H1 (cell line): ENCODE data around the gene PCDHB8.

Source experiments
- CTCF ChIP-seq, 3 experiments: IDR thresholded peaks; 1 replicate in 2 of 3; 2 replicates in 1 of 3; pipeline versions ENCODE4 v1.5.1 to v1.6.1; 2011; ENCODE audit warnings: low read length in 3 of 3, mild to moderate bottlenecking in 3 of 3, inconsistent platforms in 2 of 3, low read depth in 1 of 3, moderate library complexity in 1 of 3; ENCODE audit not compliant: insufficient read depth in 1 of 3; ENCODE audit errors: control extremely low read depth in 1 of 3
- EGR1 ChIP-seq: IDR thresholded peaks from 2 replicates; pipeline ENCODE4 v1.6.1; 2011; ENCODE audit warnings: low read depth, low read length, borderline replicate concordance
- MAX ChIP-seq: IDR thresholded peaks from 2 replicates; pipeline ENCODE4 v1.6.1; 2012; ENCODE audit warnings: inconsistent platforms
- POLR2A ChIP-seq, 2 experiments: IDR thresholded peaks; 1 replicate in 1 of 2; 2 replicates in 1 of 2; pipeline ENCODE4 v1.6.1; 2011; ENCODE audit warnings: low read depth in 2 of 2, low read length in 2 of 2, mild to moderate bottlenecking in 2 of 2; ENCODE audit errors: control extremely low read depth in 1 of 2
- SUZ12 ChIP-seq: fragments of 200-600 bp; sonication (generic); IDR thresholded peaks from 2 replicates; pipeline ENCODE4 v1.6.1; 2012; ENCODE audit warnings: mild to moderate bottlenecking, inconsistent platforms, low read length, moderate library complexity, mixed read lengths

- TF ChIP-seq CTCF (IDR thresholded peaks at IDR 0.05; ENCODE audit: control extremely low read depth in 1 of 3, insufficient read depth in 1 of 3, low read depth in 1 of 3, low read length in 3 of 3): no peak
- TF ChIP-seq POLR2A (IDR thresholded peaks at IDR 0.05; ENCODE audit: control extremely low read depth in 1 of 2, low read depth in 2 of 2, low read length in 2 of 2): no peak
- TF ChIP-seq MAX: no peak
- TF ChIP-seq SUZ12: no peak
- no peak for TF ChIP-seq EGR1
Observed at GRCh38 chr5:141180313-141180712, 2.7 kb downstream of the PCDHB8 start.
